ENCODE results near the gene ABCC5. TPM values are rescaled to one million over a fixed set of nuclear protein-coding genes. Genes with fewer than 3 reads are reported as not detected.

Gene ABCC5
- 13.8 TPM for total RNA-seq
- polyA plus RNA-seq: 33.2 TPM
- long read RNA-seq, donor 1: 0 reads
- long read RNA-seq, donor 2: 0 reads
- long read RNA-seq, donor 3, full-length matches to known transcripts: 8 of 8 reads
- long read RNA-seq, donor 3, partial matches to known transcripts: 0 of 8 reads
- long read RNA-seq, donor 3, other reads (novel, unspliced or antisense): 0 of 8 reads
- long read RNA-seq, donor 4: 0 reads
- long read RNA-seq, donor 5, full-length matches to known transcripts: 15 of 15 reads
- long read RNA-seq, donor 5, partial matches to known transcripts: 0 of 15 reads
- long read RNA-seq, donor 5, other reads (novel, unspliced or antisense): 0 of 15 reads
- long read RNA-seq, donor 6, full-length matches to known transcripts: 2 of 2 reads
- long read RNA-seq, donor 6, partial matches to known transcripts: 0 of 2 reads
- long read RNA-seq, donor 6, other reads (novel, unspliced or antisense): 0 of 2 reads
- long read RNA-seq, donor 7, full-length matches to known transcripts: 4 of 9 reads
- long read RNA-seq, donor 7, partial matches to known transcripts: 5 of 9 reads
- long read RNA-seq, donor 7, other reads (novel, unspliced or antisense): 0 of 9 reads
- long read RNA-seq, donor 8, partial matches to known transcripts: 0 of 1 reads
- long read RNA-seq, donor 8, other reads (novel, unspliced or antisense): 0 of 1 reads
- long read RNA-seq, donor 9, full-length matches to known transcripts: 7 of 7 reads
- long read RNA-seq, donor 9, partial matches to known transcripts: 0 of 7 reads
- long read RNA-seq, donor 9, other reads (novel, unspliced or antisense): 0 of 7 reads
- long read RNA-seq, donor 10, partial matches to known transcripts: 0 of 4 reads
- long read RNA-seq, donor 10, other reads (novel, unspliced or antisense): 0 of 4 reads

DNA sequence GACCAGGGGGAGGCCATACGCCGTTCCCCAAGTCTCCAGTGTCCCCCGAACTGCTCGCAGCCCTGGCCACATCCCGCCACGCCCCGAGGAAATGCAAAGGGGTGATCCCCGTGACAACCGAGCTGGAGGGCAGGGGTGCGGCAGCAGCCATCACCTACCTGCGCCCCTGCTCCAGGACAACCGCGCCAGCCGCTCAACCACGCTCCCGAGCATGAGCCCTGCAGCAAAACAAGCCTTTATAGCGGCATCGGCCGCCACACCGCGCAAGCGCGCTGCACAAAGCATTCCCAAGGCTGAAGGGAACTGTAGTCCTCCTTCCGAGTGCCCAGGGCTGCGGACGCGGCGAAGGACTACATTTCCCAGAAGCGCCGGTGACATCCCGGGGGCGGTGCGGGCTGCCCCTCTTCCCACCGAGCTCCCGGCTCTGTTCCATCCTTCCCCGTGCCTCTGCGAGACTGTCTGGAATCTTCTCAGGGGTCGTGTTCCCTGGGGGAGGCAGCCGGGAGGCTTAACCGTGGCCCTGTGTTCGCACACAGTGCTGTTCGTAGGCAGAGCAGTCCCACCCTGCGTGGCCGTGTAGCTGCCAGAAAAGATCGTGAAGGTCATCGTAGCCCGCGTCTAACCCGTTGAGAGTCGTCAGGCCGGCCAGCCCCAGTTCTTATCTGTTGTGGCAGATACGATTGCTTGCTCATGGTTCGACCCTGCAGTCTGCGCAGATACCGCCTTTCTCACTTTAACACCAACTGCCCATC, at the start of gene ABCC5:
ABCC5 (minus strand) TSS at position 213 of the 752 bp plus-strand sequence. CDS start 3,492 bp downstream, outside the sequence.
- Histone ChIP-seq H3K27ac (ENCODE audit: low read depth in 1 of 2, low read length in 1 of 2) (peak within 1 kb of the TSS in 1 of 2 donors; percentile 61), H3K9me3 (ENCODE audit: control insufficient read depth in 2 of 2, insufficient read depth in 1 of 2, low read length in 1 of 2) (no peaks in the 10 kb centered on the region), H3K4me1 (ENCODE audit: control insufficient read depth in 2 of 2, insufficient read depth in 2 of 2, low read length in 2 of 2) (peaks cover 5 to 22% of the 10 kb centered on the region in 2 donors), H3K27me3 (ENCODE audit: control insufficient read depth in 2 of 2, insufficient read depth in 1 of 2, low read length in 1 of 2) (peaks cover 0 to 9% of the 10 kb centered on the region in 2 donors), H3K4me3 (ENCODE audit: low read length in 2 of 2) (peak within 1 kb of the TSS; percentile 79 to 100), H3K36me3 (ENCODE audit: control insufficient read depth in 2 of 2, insufficient read depth in 2 of 2, low read length in 1 of 2) (peaks cover 0 to 4% of the 10 kb centered on the region in 2 donors)
- peak; percentile 73 to 92 (median 81) for DNase-seq (ENCODE audit: low read depth in 6 of 9, low spot score in 9 of 9)
- under 1% methylated on average over 55 of the region's 55 CpGs for whole genome bisulfite sequencing

DNA sequence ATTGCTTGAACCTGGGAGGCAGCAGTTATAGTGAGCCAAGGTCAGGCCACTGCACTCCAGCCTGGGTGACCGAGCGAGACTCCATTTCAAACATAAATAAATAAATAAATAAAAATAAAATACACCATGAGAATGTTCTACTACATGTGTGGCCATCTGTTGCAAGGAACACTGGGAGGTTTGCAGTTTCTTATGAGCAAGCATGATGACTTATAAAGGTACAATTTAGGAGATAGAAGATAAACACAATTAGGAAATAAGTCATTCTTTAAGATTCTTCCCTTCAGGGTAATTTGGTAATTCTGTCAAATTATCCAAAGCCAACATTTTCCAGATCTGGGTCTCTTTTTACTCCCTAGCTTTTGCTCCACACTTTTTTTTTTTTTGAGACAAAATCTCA, 48.5 kb upstream of the ABCC5 start:
- no peaks in the 10 kb centered on the region for H3K4me1 ChIP-seq (ENCODE audit: control insufficient read depth in 2 of 2, insufficient read depth in 2 of 2, low read length in 2 of 2)
- no peaks in the 10 kb centered on the region for H3K27me3 ChIP-seq (ENCODE audit: control insufficient read depth in 2 of 2, insufficient read depth in 1 of 2, low read length in 1 of 2)
- no peak for DNase-seq (ENCODE audit: low read depth in 6 of 9, low spot score in 9 of 9)
- H3K27ac ChIP-seq (ENCODE audit: low read depth in 1 of 2, low read length in 1 of 2): no peak overlapping the region
- no peaks in the 10 kb centered on the region for H3K36me3 ChIP-seq (ENCODE audit: control insufficient read depth in 2 of 2, insufficient read depth in 2 of 2, low read length in 1 of 2)
- WGBS: 100% methylated on average over 2 of the region's 2 CpGs
- peaks cover 0 to 5% of the 10 kb centered on the region in 2 donors for H3K9me3 ChIP-seq (ENCODE audit: control insufficient read depth in 2 of 2, insufficient read depth in 1 of 2, low read length in 1 of 2)
- H3K4me3 ChIP-seq (ENCODE audit: low read length in 2 of 2): no peak overlapping the region

DNA sequence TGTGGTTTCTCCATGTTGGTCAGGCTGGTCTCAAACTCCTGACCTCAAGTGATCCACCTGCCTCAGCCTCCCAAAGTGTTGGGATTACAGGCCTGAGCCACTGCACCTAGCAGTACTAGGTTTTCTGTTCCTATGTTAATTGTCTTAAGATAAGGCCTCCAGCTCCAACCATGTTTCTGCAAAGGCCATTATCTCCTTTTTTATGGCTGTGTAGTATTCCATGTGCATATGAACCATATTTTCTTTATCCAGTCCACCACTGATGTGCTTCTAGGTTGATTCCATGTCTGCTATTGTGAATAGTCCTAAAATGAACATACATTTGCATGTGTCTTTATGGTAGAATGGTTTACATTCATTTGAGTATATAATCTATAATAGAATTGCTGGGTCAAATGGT, 45.0 kb upstream of the ABCC5 start:
- Histone ChIP-seq H3K27ac (ENCODE audit: low read depth in 1 of 2, low read length in 1 of 2) (no peak overlapping the region), H3K27me3 (ENCODE audit: control insufficient read depth in 2 of 2, insufficient read depth in 1 of 2, low read length in 1 of 2) (no peaks in the 10 kb centered on the region), H3K9me3 (ENCODE audit: control insufficient read depth in 2 of 2, insufficient read depth in 1 of 2, low read length in 1 of 2) (no peaks in the 10 kb centered on the region), H3K4me3 (ENCODE audit: low read length in 2 of 2) (no peak overlapping the region), H3K36me3 (ENCODE audit: control insufficient read depth in 2 of 2, insufficient read depth in 2 of 2, low read length in 1 of 2) (no peaks in the 10 kb centered on the region), H3K4me1 (ENCODE audit: control insufficient read depth in 2 of 2, insufficient read depth in 2 of 2, low read length in 2 of 2) (no peaks in the 10 kb centered on the region)
- DNase-seq (ENCODE audit: low read depth in 6 of 9, low spot score in 9 of 9): no peak

DNA sequence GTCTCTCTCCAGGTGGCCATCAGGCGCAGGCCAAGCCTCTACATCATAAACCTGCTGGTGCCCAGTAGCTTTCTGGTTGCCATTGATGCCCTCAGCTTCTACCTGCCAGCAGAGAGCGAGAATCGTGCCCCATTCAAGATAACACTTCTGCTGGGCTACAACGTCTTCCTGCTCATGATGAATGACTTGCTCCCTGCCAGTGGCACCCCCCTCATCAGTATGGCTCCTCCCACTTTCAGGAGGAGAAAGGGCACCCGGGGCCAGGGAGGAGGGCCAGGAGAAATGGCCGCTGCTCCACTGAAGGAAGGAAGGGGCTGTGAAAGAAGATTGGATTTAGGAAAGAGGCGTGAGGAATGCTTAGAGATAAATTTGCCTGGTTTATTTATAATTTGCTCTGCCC, 41.7 kb upstream of the ABCC5 start:
- no peak overlapping the region for H3K4me3 ChIP-seq (ENCODE audit: low read length in 2 of 2)
- H3K4me1 ChIP-seq (ENCODE audit: control insufficient read depth in 2 of 2, insufficient read depth in 2 of 2, low read length in 2 of 2): no peaks in the 10 kb centered on the region
- no peak overlapping the region for H3K27ac ChIP-seq (ENCODE audit: low read depth in 1 of 2, low read length in 1 of 2)
- H3K36me3 ChIP-seq (ENCODE audit: control insufficient read depth in 2 of 2, insufficient read depth in 2 of 2, low read length in 1 of 2): no peaks in the 10 kb centered on the region
- H3K9me3 ChIP-seq (ENCODE audit: control insufficient read depth in 2 of 2, insufficient read depth in 1 of 2, low read length in 1 of 2): no peaks in the 10 kb centered on the region
- H3K27me3 ChIP-seq (ENCODE audit: control insufficient read depth in 2 of 2, insufficient read depth in 1 of 2, low read length in 1 of 2): no peaks in the 10 kb centered on the region
- DNase-seq (ENCODE audit: low read depth in 6 of 9, low spot score in 9 of 9): no peak
- WGBS: 63% methylated on average over 7 of the region's 7 CpGs

DNA sequence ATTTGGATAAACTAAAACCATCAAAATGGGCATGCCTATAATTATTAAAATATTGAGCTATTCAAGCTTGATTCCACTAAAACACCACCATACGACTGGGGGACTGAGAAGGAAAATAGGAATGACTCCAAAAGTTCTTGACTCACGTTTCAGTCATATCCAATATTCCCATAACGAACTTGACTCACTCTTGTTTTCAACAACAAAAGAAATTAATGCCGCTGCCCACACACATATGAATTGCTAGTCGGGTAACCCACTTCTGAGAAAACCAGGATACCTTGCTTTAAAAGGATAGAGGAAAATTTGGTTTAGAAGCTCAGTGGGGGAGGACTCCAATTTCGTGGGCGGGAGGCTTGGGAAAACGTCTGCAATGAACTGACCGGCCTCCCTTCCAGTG, 40.3 kb upstream of the ABCC5 start:
- 94% methylated on average over 9 of the region's 9 CpGs for WGBS
- no peak overlapping the region for H3K27ac ChIP-seq (ENCODE audit: low read depth in 1 of 2, low read length in 1 of 2)

DNA sequence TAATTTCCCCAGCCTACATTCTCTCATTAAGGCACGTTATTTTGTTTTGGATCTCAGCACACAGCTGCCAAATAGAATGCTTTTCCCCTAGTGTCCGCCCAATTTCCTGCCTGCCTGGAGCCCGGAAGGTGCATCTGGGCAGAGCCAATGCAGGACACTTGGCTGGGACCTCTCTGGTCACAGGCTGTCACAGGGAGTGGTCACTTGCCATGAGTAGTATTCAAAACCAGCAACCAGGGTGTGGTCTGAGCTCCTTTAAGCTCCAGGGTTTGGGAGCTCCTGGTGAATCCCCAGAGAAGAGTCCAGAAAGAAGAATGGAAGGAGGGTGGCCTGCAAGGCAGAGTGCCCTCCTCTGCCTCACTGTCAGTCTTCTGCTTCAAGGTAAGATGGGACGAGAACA, 35.1 kb upstream of the ABCC5 start, which contains the start of gene HTR3C:
HTR3C (plus strand) TSS at position 281 of the 400 bp plus-strand sequence; CDS start at position 315, 34 bp downstream.
- 86% methylated on average over 4 of the region's 4 CpGs for WGBS
- DNase-seq (ENCODE audit: low read depth in 6 of 9, low spot score in 9 of 9): no peak
- Histone ChIP-seq H3K9me3 (ENCODE audit: control insufficient read depth in 2 of 2, insufficient read depth in 1 of 2, low read length in 1 of 2) (no peaks in the 10 kb centered on the region), H3K27me3 (ENCODE audit: control insufficient read depth in 2 of 2, insufficient read depth in 1 of 2, low read length in 1 of 2) (no peaks in the 10 kb centered on the region), H3K36me3 (ENCODE audit: control insufficient read depth in 2 of 2, insufficient read depth in 2 of 2, low read length in 1 of 2) (no peaks in the 10 kb centered on the region), H3K4me1 (ENCODE audit: control insufficient read depth in 2 of 2, insufficient read depth in 2 of 2, low read length in 2 of 2) (no peaks in the 10 kb centered on the region), H3K4me3 (ENCODE audit: low read length in 2 of 2) (no peak within 1 kb of the TSS), H3K27ac (ENCODE audit: low read depth in 1 of 2, low read length in 1 of 2) (no peak within 1 kb of the TSS)

More for the DNA sequence above, 40.3 kb upstream of the ABCC5 start:
- H3K9me3 ChIP-seq (ENCODE audit: control insufficient read depth in 2 of 2, insufficient read depth in 1 of 2, low read length in 1 of 2): no peaks in the 10 kb centered on the region
- no peaks in the 10 kb centered on the region for H3K4me1 ChIP-seq (ENCODE audit: control insufficient read depth in 2 of 2, insufficient read depth in 2 of 2, low read length in 2 of 2)
- no peak for DNase-seq (ENCODE audit: low read depth in 6 of 9, low spot score in 9 of 9)
- no peaks in the 10 kb centered on the region for H3K27me3 ChIP-seq (ENCODE audit: control insufficient read depth in 2 of 2, insufficient read depth in 1 of 2, low read length in 1 of 2)
- no peak overlapping the region for H3K4me3 ChIP-seq (ENCODE audit: low read length in 2 of 2)
- no peaks in the 10 kb centered on the region for H3K36me3 ChIP-seq (ENCODE audit: control insufficient read depth in 2 of 2, insufficient read depth in 2 of 2, low read length in 1 of 2)

DNA sequence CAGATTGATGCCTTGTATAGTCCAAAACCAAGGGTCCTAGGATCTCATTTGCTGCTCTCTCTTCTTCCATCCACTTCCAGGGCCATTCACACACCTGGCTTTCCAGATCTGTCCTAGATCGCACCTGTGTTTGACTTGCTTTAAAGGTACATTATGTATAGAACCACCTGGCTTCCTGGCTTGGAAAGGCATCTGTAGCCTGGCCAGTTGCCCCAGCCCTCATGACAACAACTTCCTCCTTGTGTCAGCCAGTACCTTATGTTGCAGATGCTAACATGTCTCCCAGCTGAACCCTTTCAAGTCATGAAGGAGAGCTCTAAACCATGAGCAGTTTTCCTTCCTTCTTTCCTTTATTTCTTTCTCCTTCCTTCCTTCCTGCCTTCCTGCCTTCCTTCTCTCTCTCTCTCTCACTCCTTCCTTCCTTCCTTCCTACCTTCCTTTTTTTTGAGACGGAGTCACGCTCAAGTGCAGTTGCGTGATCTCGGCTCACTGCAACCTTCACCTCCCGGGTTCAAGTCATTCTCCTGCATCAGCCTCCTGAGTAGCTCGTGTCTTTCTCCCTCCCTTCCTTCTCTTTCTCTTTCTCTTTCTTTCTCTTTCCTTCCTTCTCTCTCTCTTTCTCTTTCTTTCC, 32.6 kb upstream of the ABCC5 start:
- Histone ChIP-seq H3K9me3 (ENCODE audit: control insufficient read depth in 2 of 2, insufficient read depth in 1 of 2, low read length in 1 of 2) (no peaks in the 10 kb centered on the region), H3K36me3 (ENCODE audit: control insufficient read depth in 2 of 2, insufficient read depth in 2 of 2, low read length in 1 of 2) (no peaks in the 10 kb centered on the region), H3K27ac (ENCODE audit: low read depth in 1 of 2, low read length in 1 of 2) (no peak overlapping the region), H3K4me1 (ENCODE audit: control insufficient read depth in 2 of 2, insufficient read depth in 2 of 2, low read length in 2 of 2) (no peaks in the 10 kb centered on the region), H3K27me3 (ENCODE audit: control insufficient read depth in 2 of 2, insufficient read depth in 1 of 2, low read length in 1 of 2) (no peaks in the 10 kb centered on the region), H3K4me3 (ENCODE audit: low read length in 2 of 2) (no peak overlapping the region)
- no peak for DNase-seq (ENCODE audit: low read depth in 6 of 9, low spot score in 9 of 9)
- WGBS: 90% methylated on average over 7 of the region's 7 CpGs

DNA sequence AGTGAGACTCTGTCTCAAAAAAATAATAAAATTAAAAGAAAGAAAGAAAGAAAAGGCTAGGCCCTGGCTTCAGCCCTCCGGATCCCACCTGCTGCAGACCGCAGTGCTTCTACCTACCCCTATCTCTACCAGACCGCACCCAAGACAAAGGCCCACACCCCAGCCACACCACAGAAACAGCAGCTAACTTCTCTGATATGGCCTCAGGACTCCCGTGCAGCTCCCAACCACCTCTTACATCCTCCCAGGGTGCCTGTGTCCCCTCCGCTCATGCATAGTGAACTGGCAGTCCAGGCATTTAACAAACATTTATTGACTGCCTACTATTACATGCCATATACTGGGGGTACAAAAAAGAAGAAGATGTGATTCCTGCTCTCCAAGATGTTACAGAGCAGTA, 28.3 kb upstream of the ABCC5 start:
- no peaks in the 10 kb centered on the region for H3K4me1 ChIP-seq (ENCODE audit: control insufficient read depth in 2 of 2, insufficient read depth in 2 of 2, low read length in 2 of 2)
- H3K27me3 ChIP-seq (ENCODE audit: control insufficient read depth in 2 of 2, insufficient read depth in 1 of 2, low read length in 1 of 2): no peaks in the 10 kb centered on the region
- 97% methylated on average over 5 of the region's 5 CpGs for WGBS
- H3K9me3 ChIP-seq (ENCODE audit: control insufficient read depth in 2 of 2, insufficient read depth in 1 of 2, low read length in 1 of 2): no peaks in the 10 kb centered on the region
- no peaks in the 10 kb centered on the region for H3K36me3 ChIP-seq (ENCODE audit: control insufficient read depth in 2 of 2, insufficient read depth in 2 of 2, low read length in 1 of 2)
- no peak overlapping the region for H3K27ac ChIP-seq (ENCODE audit: low read depth in 1 of 2, low read length in 1 of 2)
- DNase-seq (ENCODE audit: low read depth in 6 of 9, low spot score in 9 of 9): no peak
- H3K4me3 ChIP-seq (ENCODE audit: low read length in 2 of 2): no peak overlapping the region

Data from thymus (tissue), 14 donors.